ENCODE measurements around the gene KLK1.
"Not testable (repeated sequence)": the region's sequence is repeated elsewhere in the genome, so short reads cannot be mapped to it uniquely, and the experiment has no call there.

Gene KLK1

DNA sequence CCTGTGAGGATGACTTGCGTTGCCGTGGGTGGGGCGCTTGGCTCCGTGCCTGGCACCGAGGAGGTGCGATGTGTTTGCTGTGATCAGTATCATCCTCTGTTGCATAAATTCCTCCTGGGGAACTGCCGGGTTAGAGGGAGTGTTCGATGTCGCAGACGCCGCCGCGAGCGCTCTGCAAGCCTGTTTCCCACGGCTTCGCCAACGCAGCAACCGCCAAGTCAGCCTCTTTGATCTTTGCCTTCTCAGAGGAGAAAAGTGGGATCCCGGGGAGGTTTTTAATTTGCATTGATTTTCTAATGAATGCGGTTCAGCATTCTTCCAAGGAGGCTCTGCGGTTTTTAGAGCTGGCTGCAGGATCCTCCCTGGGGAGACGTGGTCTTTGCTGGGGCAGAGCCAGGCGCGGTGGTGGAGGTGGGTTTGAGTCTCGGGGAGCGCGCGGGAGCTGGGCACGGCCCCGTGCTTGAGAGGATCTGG lies 45.7 kb downstream of the KLK1 start:
- no peaks in the 10 kb centered on the region for H3K36me3 ChIP-seq (ENCODE audit: control insufficient read depth, insufficient read depth, low read length)
- no peak for DNase-seq (ENCODE audit: extremely low read depth, insufficient read length)
- H3K27me3 ChIP-seq (replicated peaks; ENCODE audit: control insufficient read depth, insufficient read depth, low read length) = no peaks in the 10 kb centered on the region; the same call in 1 of the 2 replicates
- no peak overlapping the region for H3K4me3 ChIP-seq (replicated peaks; ENCODE audit: low read depth, low read length)
- TF ChIP-seq, protein P1, sequence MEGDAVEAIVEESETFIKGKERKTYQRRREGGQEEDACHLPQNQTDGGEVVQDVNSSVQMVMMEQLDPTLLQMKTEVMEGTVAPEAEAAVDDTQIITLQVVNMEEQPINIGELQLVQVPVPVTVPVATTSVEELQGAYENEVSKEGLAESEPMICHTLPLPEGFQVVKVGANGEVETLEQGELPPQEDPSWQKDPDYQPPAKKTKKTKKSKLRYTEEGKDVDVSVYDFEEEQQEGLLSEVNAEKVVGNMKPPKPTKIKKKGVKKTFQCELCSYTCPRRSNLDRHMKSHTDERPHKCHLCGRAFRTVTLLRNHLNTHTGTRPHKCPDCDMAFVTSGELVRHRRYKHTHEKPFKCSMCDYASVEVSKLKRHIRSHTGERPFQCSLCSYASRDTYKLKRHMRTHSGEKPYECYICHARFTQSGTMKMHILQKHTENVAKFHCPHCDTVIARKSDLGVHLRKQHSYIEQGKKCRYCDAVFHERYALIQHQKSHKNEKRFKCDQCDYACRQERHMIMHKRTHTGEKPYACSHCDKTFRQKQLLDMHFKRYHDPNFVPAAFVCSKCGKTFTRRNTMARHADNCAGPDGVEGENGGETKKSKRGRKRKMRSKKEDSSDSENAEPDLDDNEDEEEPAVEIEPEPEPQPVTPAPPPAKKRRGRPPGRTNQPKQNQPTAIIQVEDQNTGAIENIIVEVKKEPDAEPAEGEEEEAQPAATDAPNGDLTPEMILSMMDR (IDR thresholded peaks at IDR 0.05; ENCODE audit: insufficient read depth, low read length, poor library complexity, severe bottlenecking) = no peak

DNA sequence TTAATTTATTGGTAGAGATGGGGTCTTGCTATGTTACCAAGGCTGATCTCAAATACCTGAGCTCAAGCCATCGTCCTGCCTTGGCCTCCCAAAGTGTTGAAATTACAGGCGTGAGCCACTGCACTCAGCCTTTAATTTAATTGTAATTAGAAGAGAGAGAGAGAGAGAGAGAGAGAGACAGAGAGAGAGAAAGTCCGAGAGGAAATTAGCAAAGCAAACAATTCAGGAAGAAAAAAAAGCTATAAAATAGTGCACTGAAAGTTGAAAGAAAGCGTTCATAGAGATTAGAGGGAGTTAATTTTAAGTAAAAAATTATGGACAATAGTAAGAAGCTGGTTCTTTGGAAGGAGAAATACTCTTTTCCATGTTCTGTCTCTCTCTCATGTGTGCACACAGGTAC lies 46.3 kb downstream of the KLK1 start:
- H3K27me3 ChIP-seq (replicated peaks; ENCODE audit: control insufficient read depth, insufficient read depth, low read length) = no peaks in the 10 kb centered on the region; the same call in 1 of the 2 replicates
- H3K4me3 ChIP-seq (replicated peaks; ENCODE audit: low read depth, low read length) = no peak overlapping the region
- TF ChIP-seq, protein P1 (IDR thresholded peaks at IDR 0.05; ENCODE audit: insufficient read depth, low read length, poor library complexity, severe bottlenecking) = no peak
- no peak for DNase-seq (ENCODE audit: extremely low read depth, insufficient read length)
- H3K36me3 ChIP-seq (ENCODE audit: control insufficient read depth, insufficient read depth, low read length) = no peaks in the 10 kb centered on the region

DNA sequence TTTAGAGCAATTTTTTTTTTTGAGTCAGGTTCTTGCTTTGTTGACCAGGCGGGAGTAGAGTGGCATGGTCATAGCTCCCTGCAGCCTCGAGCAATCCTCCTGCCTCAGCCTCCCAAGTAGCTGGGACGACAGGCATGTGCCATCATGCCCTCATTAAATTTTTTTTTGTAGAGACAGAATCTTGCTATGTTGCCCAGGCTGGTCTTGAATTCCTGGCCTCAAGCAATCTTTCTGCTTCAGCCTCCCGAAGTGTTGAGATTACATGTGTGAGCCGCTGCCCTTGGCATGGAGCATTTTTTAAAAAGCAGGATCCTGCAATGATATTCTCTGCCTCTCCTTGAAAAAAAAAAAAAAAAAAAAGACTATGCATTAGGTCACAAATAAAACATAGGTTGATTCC lies 47.5 kb downstream of the KLK1 start:
- DNase-seq (ENCODE audit: extremely low read depth, insufficient read length) = no peak
- TF ChIP-seq, protein P1 (IDR thresholded peaks at IDR 0.05; ENCODE audit: insufficient read depth, low read length, poor library complexity, severe bottlenecking) = no peak
- Histone ChIP-seq H3K36me3 (ENCODE audit: control insufficient read depth, insufficient read depth, low read length) (no peaks in the 10 kb centered on the region), H3K27me3 (replicated peaks; ENCODE audit: control insufficient read depth, insufficient read depth, low read length) (no peaks in the 10 kb centered on the region; the same call in 1 of the 2 replicates), H3K4me3 (replicated peaks; ENCODE audit: low read depth, low read length) (no peak overlapping the region)

- H3K4me3 ChIP-seq (replicated peaks; ENCODE audit: low read depth, low read length); H3K36me3 ChIP-seq (ENCODE audit: control insufficient read depth, insufficient read depth, low read length); H3K27me3 ChIP-seq (replicated peaks; ENCODE audit: control insufficient read depth, insufficient read depth, low read length); DNase-seq (ENCODE audit: extremely low read depth, insufficient read length): not testable (repeated sequence)
These were observed 50.1 kb downstream of the KLK1 start for GRCh38 chr19:50773454-50773853.

DNA sequence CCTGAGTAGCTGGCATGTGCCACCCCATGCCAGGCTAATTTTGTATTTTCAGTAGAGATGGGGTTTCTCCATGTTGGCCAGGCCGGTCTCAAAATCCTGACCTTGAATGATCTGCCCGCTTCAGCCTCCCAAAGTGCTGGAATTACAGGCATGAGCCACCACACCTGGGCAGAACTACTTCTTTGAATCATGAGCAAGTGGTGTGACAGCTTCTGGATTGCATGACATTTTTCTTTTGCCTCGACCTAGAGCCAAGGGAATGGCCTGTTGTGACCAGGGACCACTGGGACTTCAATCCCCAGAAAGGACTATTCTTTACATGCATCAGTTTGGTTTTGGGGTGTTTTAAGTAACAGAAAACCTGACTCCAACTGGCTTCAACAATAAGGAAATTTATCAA lies 50.7 kb downstream of the KLK1 start:
- H3K36me3 ChIP-seq (ENCODE audit: control insufficient read depth, insufficient read depth, low read length); DNase-seq (ENCODE audit: extremely low read depth, insufficient read length): not testable (repeated sequence)

DNA sequence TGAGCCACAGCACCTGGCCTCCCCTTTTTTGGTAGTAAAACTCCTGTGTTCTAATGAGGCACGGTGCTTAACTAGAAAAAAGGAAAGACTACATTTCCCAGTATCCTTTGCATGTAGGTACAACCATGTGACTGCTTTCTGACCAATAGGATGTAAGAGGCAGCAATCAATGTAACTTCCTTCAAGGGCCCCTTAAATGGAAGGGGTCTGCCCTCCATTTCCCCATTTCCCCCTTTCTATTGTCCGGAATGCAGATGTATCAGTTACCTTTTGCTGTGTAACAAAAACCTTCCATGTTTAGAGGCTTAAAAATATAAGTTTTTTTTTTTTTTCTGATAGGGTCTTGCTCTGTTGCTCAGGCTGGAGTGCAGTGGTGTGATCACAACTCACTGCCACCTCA lies 51.1 kb downstream of the KLK1 start:
- no peak overlapping the region for H3K4me3 ChIP-seq (replicated peaks; ENCODE audit: low read depth, low read length)
- TF ChIP-seq, protein P1 (IDR thresholded peaks at IDR 0.05; ENCODE audit: insufficient read depth, low read length, poor library complexity, severe bottlenecking) = no peak
- no peaks in the 10 kb centered on the region for H3K27me3 ChIP-seq (replicated peaks; ENCODE audit: control insufficient read depth, insufficient read depth, low read length)
- H3K36me3 ChIP-seq (ENCODE audit: control insufficient read depth, insufficient read depth, low read length) = no peaks in the 10 kb centered on the region
- DNase-seq (ENCODE audit: extremely low read depth, insufficient read length) = no peak

More for the DNA sequence above, 50.7 kb downstream of the KLK1 start:
- H3K4me3 ChIP-seq (replicated peaks; ENCODE audit: low read depth, low read length); H3K27me3 ChIP-seq (replicated peaks; ENCODE audit: control insufficient read depth, insufficient read depth, low read length): not testable (repeated sequence)

DNA sequence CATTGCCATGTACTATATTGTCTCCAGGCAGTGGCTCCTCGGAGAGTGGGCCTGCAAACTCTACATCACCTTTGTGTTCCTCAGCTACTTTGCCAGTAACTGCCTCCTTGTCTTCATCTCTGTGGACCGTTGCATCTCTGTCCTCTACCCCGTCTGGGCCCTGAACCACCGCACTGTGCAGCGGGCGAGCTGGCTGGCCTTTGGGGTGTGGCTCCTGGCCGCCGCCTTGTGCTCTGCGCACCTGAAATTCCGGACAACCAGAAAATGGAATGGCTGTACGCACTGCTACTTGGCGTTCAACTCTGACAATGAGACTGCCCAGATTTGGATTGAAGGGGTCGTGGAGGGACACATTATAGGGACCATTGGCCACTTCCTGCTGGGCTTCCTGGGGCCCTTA lies 52.7 kb downstream of the KLK1 start:
- H3K27me3 ChIP-seq (replicated peaks; ENCODE audit: control insufficient read depth, insufficient read depth, low read length) = no peaks in the 10 kb centered on the region
- no peak for DNase-seq (ENCODE audit: extremely low read depth, insufficient read length)
- no peaks in the 10 kb centered on the region for H3K36me3 ChIP-seq (ENCODE audit: control insufficient read depth, insufficient read depth, low read length)
- TF ChIP-seq, protein P1 (IDR thresholded peaks at IDR 0.05; ENCODE audit: insufficient read depth, low read length, poor library complexity, severe bottlenecking) = no peak
- H3K4me3 ChIP-seq (replicated peaks; ENCODE audit: low read depth, low read length) = no peak overlapping the region

DNA sequence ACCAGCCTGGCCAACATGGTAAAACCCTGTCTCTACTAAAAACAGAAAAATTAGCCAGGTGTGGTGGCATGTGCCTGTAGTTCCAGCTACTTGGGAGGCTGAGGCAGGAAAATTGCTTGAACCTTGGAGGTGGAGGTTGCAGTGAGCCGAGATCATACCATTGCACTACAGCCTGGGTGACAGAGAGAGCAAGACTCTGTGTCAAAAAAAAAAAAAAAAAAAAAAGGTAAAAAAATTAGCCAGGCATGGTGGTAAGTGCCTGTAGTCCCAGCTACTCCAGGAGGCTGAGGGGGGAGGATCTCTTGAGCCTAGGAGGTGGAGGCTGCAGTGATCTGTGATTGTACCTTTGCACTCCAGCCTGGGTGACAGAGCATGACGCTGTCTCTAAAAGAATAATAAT lies 53.4 kb downstream of the KLK1 start, which contains the start of gene GPR32:
Gene GPR32 (plus strand): TSS at position 301 of the 400 bp plus-strand sequence. CDS start 137 bp downstream, outside the sequence.
- H3K36me3 ChIP-seq (ENCODE audit: control insufficient read depth, insufficient read depth, low read length); DNase-seq (ENCODE audit: extremely low read depth, insufficient read length): not testable (repeated sequence)

More for the DNA sequence above, 53.4 kb downstream of the KLK1 start, which contains the start of gene GPR32:
- not testable (repeated sequence) for H3K4me3 ChIP-seq (replicated peaks; ENCODE audit: low read depth, low read length); H3K27me3 ChIP-seq (replicated peaks; ENCODE audit: control insufficient read depth, insufficient read depth, low read length)
